Measurements from ENCODE around the gene PRKAR1B. TPM values are rescaled to one million over a fixed set of nuclear protein-coding genes. Genes with fewer than 3 reads are reported as not detected.

PRKAR1B gene
- total RNA-seq, 4 donors from 2014 or later: 8.2 to 12.3 (median 10.5) TPM

GRCh38 chr7:569996-570800, 156.9 kb downstream of the PRKAR1B start:
- no peaks in the 10 kb centered on the region for H3K4me1 ChIP-seq
- H3K27me3 ChIP-seq: no peaks in the 10 kb centered on the region
- no peak overlapping the region for H3K4me3 ChIP-seq
- 91% methylated on average over 33 of the region's 40 CpGs for WGBS
- no peak overlapping the region for H3K27ac ChIP-seq
- no peak for DNase-seq (ENCODE audit: low spot score in 2 of 2)
- TF ChIP-seq POLR2AphosphoS5 (IDR thresholded peaks at IDR 0.05) (no peak), POLR2A (IDR thresholded peaks at IDR 0.05) (no peak), EP300 (IDR thresholded peaks at IDR 0.05) (no peak), CTCF (IDR thresholded peaks at IDR 0.05) (no peak)
- H3K9me3 ChIP-seq: no peaks in the 10 kb centered on the region
- H3K36me3 ChIP-seq: no peaks in the 10 kb centered on the region

GRCh38 chr7:569071-569855, 157.8 kb downstream of the PRKAR1B start:
- Histone ChIP-seq H3K36me3 (no peaks in the 10 kb centered on the region), H3K27ac (no peak overlapping the region), H3K27me3 (no peaks in the 10 kb centered on the region), H3K4me3 (no peak overlapping the region), H3K9me3 (no peaks in the 10 kb centered on the region), H3K4me1 (no peaks in the 10 kb centered on the region)
- DNase-seq (ENCODE audit: low spot score in 2 of 2): no peak
- TF ChIP-seq CTCF (IDR thresholded peaks at IDR 0.05) (no peak), POLR2AphosphoS5 (IDR thresholded peaks at IDR 0.05) (no peak), POLR2A (IDR thresholded peaks at IDR 0.05) (no peak), EP300 (IDR thresholded peaks at IDR 0.05) (no peak)
- 91% methylated on average over 21 of the region's 30 CpGs for WGBS

GRCh38 chr7:568031-568951, 158.8 kb downstream of the PRKAR1B start:
- no peaks in the 10 kb centered on the region for H3K9me3 ChIP-seq
- 52% methylated on average over 17 of the region's 33 CpGs for WGBS
- no peaks in the 10 kb centered on the region for H3K36me3 ChIP-seq
- H3K27me3 ChIP-seq: no peaks in the 10 kb centered on the region
- no peak overlapping the region for H3K4me3 ChIP-seq
- no peaks in the 10 kb centered on the region for H3K4me1 ChIP-seq
- H3K27ac ChIP-seq: no peak overlapping the region
- TF ChIP-seq CTCF (IDR thresholded peaks at IDR 0.05): no peak
- no peak for TF ChIP-seq EP300 (IDR thresholded peaks at IDR 0.05)
- no peak for TF ChIP-seq POLR2A (IDR thresholded peaks at IDR 0.05)
- no peak for TF ChIP-seq POLR2AphosphoS5 (IDR thresholded peaks at IDR 0.05)
- no peak for DNase-seq (ENCODE audit: low spot score in 2 of 2)

- Histone ChIP-seq H3K4me3 (no peak overlapping the region), H3K9me3 (no peaks in the 10 kb centered on the region), H3K27me3 (no peaks in the 10 kb centered on the region), H3K4me1 (no peaks in the 10 kb centered on the region), H3K36me3 (no peaks in the 10 kb centered on the region), H3K27ac (no peak overlapping the region)
- 98% methylated on average over 2 of the region's 3 CpGs for WGBS
- TF ChIP-seq POLR2AphosphoS5 (IDR thresholded peaks at IDR 0.05): no peak
- TF ChIP-seq CTCF (IDR thresholded peaks at IDR 0.05): no peak
- TF ChIP-seq POLR2A (IDR thresholded peaks at IDR 0.05): no peak
- TF ChIP-seq EP300 (IDR thresholded peaks at IDR 0.05): no peak
- DNase-seq (ENCODE audit: low spot score in 2 of 2): no peak
These were observed 159.7 kb downstream of the PRKAR1B start for GRCh38 chr7:567305-567883.
